GM03348 (cell line): ENCODE results near the gene GNB5.

Experiments
- DNase-seq: peaks from one replicate; pipeline ENCODE4 v3.0.0; 2012; ENCODE audit warnings: low spot score

GNB5 gene

GRCh38 chr15:52140646-52141045, 50.5 kb downstream of the GNB5 start:
- no peak for DNase-seq

- DNase-seq, result peak; percentile 85
These were observed 51.4 kb downstream of the GNB5 start for GRCh38 chr15:52139599-52140462.

DNA sequence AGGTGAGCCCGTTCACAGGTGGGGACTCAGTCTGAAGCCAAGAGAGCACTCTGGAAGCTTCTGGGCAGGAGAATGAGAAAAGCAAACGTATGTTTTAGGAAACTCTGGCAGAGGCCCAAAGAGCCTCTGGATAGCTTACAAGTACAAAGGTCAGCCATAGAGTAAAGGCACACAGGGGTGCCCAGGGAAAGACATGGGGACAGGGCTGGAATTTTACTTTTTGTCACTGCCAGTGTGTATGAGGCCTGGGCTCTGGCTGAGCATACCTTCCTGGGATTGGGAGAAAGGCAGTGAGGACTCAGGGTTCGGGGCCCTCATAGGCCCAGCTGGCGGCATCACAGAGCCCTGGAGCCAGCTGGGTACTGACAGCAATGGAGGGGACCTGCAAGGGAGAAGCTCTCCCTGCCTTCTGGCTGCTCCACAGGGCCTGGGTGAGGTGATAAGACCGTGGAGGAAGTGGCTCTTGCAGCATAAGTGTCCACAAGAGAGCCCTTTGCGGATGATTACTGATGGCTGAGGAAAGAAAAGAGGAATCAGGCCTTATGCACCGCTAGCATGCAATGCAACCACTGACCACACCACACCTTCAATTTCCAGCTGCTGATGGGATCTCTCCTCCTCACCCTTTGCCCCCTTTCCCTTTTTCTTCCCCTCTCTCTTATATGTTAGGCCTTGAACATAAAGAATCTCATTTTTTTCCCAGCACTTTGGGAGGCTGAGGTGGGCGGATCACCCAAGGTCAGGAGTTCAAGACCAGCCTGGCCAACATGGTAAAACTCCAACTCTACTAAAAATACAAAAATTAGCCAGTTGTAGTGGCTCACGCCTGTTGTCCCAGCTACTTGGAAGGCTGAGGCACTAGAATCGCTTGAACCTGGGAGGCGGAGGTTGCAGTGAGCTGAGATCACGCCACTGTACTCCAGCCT, 53.5 kb downstream of the GNB5 start:
- no peak for DNase-seq

- no peak for DNase-seq
These were observed 54.7 kb downstream of the GNB5 start for GRCh38 chr15:52136442-52136980.

GRCh38 chr15:52134502-52135144, 56.6 kb downstream of the GNB5 start:
- no peak for DNase-seq

DNA sequence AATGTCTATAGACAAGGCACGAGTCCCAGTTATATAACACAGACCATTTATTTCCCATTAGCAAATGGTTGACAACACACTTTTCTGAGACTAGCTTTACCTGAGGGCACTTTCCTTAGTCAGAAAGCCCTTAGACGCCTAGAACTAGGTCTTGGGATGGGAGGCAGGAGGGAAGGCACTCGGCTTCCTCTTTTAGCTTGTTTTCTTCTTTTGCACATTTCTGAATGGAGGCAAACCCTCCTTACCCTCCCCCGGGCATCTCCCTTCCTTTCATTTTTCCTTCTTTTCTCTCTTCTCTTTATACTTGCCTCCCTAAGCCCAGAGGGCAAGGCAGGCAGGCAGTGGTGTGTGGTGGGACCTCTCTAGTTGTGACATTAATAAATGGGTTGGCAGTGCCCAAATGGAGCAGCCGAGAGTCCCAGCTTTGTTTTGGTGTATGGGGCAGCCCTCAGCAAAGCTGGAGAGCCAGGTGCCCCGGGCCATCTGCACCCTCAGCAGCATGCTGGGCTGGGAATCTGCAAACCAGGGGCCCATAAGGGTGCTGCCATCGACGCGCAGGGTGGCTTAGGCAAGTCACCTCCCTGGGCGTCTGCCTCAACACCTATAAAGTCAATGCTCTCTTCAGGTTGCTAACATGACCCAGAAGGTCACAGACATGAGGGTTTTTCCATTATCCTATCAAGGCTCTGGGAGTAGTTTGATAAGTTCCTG, 57.5 kb downstream of the GNB5 start:
- DNase-seq, result no peak

DNA sequence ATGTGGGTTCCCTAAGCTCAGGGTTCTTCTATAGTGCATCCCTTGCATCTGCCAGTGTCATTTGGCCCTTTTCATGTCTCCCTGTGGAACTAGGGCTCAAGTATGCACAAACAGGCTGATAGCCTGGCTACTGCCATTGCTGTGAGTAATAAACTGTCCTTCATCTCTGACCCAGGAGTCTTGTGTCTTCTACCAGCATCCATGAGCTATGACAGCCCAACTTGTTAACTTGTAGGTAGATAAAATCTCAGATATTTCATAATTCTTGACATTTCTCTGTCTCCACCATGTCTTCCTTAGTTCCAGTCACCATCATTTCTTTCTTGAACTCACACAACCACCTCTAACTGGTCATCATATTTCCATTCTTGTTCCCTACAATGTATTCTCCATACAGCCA, 59.1 kb downstream of the GNB5 start:
- no peak for DNase-seq

DNA sequence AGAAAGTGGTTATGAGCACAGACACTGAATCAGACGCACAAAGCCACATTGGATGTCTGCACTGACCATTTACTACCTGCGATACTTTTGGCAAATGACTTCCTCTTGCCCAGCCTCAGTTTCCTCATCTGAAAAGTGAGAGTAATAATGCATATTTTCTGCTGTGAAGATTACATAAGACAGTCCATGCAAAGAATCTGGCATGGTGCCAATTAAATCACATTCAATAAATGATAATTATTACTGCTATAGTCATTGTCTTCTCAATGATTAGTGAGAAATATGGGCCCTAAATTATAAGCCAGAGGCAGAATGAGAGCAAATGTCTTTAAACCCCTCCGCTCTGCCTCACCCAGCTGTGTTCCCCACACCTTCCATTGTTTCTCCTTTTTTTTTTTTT, 62.6 kb downstream of the GNB5 start:
- DNase-seq, result no peak

DNA sequence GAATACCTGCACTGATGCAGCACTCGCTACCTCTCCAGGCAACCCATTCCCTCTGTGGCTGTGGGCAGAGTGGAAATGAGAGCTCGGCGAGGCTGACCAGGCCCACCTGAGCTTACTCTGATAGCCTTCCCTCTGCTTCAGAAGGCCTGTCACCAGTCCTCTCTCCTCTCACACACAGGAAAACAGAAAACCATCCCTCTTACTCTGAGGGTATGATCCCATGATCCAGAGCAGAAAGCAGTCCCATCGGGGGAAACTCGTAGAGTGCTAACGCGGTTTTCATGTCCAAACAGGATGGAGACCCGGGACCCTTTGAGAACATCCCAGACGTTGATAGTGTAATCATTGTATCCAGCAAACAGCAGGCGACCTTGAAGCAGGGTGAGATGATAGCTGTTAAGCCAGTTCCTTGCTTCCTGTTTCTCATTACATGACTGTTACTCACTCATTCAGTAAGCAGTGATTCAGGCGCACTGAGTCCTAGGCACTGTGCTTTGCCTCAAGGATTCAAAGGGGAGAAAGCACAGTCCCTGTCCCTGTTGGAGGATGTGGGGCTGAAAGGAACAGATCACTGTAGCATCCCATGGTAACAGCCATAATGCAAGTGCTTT, 66.8 kb downstream of the GNB5 start:
- DNase-seq, result peak; percentile 35

DNA sequence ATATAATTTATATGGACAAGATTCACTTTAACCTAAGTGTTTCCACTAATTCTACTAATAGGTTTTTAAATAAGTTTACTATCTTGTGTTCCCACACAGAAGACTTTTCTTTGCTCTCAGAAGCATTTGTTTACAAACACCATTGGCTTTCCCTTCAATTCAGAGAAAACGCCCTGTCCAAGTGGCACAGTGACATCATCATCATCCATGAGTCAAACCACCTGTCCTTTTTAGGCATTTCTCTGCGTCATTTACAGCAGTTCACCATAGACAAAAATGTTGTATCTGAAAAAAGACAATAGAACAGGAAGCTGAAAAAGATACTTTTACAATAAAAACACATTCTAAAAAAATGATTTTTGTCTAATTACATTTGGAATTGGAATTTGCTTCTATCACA, 69.3 kb downstream of the GNB5 start:
- no peak for DNase-seq

GRCh38 chr15:52121006-52121405, 70.2 kb downstream of the GNB5 start:
- DNase-seq, result no peak

- no peak for DNase-seq
These were observed 70.7 kb downstream of the GNB5 start for GRCh38 chr15:52120488-52120887.

DNA sequence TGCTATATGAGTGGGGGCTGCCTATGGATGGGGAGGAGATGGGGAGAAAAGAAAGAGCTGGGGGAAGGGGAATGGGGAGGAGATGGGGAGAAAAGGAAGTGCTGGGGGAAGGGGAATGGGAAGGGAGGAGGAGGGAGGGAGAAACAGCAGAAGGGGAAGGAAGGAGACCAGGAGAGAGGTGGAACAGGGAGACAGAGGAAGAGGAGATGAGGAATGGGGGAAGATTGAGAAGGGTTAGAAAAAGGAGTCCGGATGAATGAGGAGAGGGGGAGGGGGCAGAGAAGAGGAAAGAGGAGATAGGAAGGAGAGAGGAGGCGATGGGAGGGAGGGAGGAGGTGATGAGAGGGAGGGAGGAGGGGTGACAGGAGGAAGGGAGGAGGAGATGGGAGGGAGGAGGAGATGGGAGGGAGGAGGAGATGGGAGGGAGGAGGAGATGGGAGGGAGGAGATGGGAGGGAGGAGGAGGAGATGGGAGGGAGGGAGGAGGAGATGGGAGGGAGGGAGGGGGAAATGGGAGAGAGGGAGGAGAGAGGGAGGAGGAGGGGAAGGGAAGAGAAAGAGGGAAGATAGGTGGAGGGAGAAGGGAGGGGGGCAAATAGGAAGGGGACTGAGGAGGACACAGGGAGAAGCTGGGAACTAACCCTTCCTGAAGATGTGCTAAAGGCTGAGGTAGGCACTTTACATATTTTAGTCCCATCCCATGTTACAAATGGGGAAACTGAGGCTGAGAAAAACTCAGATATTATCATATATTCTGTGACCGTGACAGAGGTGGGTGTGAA, 72.0 kb downstream of the GNB5 start:
- DNase-seq, result no peak

GRCh38 chr15:52117549-52117948, 73.6 kb downstream of the GNB5 start:
- DNase-seq, result no peak

GRCh38 chr15:52115598-52116427, 75.4 kb downstream of the GNB5 start:
- no peak for DNase-seq

DNA sequence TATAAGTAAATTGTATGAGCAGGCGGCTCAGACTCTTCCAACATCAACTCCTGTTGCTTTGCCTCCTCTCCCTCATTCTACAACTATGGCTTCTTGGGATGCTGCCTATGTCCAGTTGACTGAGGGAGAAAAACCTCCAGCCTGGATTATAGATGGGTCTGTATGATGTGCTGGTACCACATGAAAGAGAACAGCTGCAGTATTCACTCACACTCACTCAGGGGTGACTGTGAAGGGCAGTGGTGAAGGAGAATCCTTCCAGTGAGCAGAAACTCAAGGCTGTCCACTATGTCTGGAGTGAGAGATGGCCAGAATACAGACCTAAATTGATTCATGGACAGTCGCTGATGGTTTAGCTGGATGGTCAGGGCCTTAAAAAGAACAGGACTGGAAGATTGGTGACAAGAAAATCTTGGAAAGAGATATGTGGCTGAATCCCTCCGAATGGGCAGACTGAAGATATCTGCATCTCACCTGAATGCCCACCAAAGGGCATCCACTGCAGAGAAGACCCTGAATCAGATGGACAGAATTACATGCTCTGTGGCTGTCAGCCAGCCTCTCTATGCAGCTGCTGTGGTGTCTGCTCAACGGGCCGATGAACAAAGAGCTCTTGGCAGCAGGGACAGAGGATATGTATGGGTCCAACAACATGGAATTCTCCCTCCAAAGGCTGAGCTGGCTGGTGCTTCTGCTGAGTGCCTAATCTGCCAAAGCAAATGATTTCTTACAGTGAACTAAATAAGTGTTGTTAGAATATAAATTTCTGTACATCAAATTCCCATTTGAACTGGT, 76.7 kb downstream of the GNB5 start:
- no peak for DNase-seq

GRCh38 chr15:52113708-52114107, 77.5 kb downstream of the GNB5 start:
- no peak for DNase-seq

- DNase-seq, result no peak
These were observed 78.0 kb downstream of the GNB5 start for GRCh38 chr15:52113235-52113634.
